OCI-LY7 (cell line): ENCODE results near the gene FHIT.

Experiments used
- CTCF ChIP-seq: fragments of 200-600 bp; sonication (generic); conservative IDR thresholded peaks from 2 replicates; pipeline ENCODE4 v1.5.1; 2014; ENCODE audit warnings: mild to moderate bottlenecking, antibody characterized with exemption, low read length, moderate library complexity, mixed read lengths
- EZH2phosphoT487 ChIP-seq: fragments of 200-600 bp; sonication (generic); IDR thresholded peaks from 2 replicates; pipeline ENCODE4 v1.6.1; 2018; ENCODE audit warnings: low read depth, borderline replicate concordance, mild to moderate bottlenecking, mixed run types, antibody characterized with exemption, low read length, moderate library complexity, mixed read lengths

- TF ChIP-seq CTCF = no peak
- TF ChIP-seq EZH2phosphoT487 = no peak
Observed at GRCh38 chr3:61186030-61186429, 65.2 kb downstream of the FHIT start.
